Measurements from ENCODE around the gene GIMD1. TPM values are rescaled to one million over a fixed set of nuclear protein-coding genes. Genes with fewer than 3 reads are reported as not detected.
"Not testable (repeated sequence)": the region's sequence is repeated elsewhere in the genome, so short reads cannot be mapped to it uniquely, and the experiment has no call there.

The GIMD1 gene
- polyA plus RNA-seq (2013, experiment 1 of 2; ENCODE audit: insufficient read length), result not detected
- polyA plus RNA-seq (2013, experiment 2 of 2; ENCODE audit: insufficient read length), result not detected

GRCh38 chr4:106368678-106369077 lies at the start of gene GIMD1:
GIMD1 (minus strand) TSS chr4:106368778; CDS start chr4:106367435, 1,343 bp downstream.
- DNase-seq, result no peak

GRCh38 chr4:106414366-106414765 lies 45.8 kb upstream of the GIMD1 start:
- no peak for DNase-seq

- peak; percentile 28 for DNase-seq
These were observed 41.6 kb upstream of the GIMD1 start for GRCh38 chr4:106409901-106410889.

- DNase-seq, result not testable (repeated sequence)
These were observed 39.4 kb upstream of the GIMD1 start for GRCh38 chr4:106408004-106408403.

GRCh38 chr4:106401157-106401556 lies 32.6 kb upstream of the GIMD1 start:
- no peak for DNase-seq

GRCh38 chr4:106398898-106399297 lies 30.3 kb upstream of the GIMD1 start:
- DNase-seq, result not testable (repeated sequence)

- DNase-seq, result no peak
These were observed 27.0 kb upstream of the GIMD1 start for GRCh38 chr4:106395582-106395981.

- no peak for DNase-seq
These were observed 17.3 kb upstream of the GIMD1 start for GRCh38 chr4:106385853-106386393.

- DNase-seq, result no peak
These were observed 16.3 kb upstream of the GIMD1 start for GRCh38 chr4:106384878-106385277.

GRCh38 chr4:106380179-106380578 lies 11.6 kb upstream of the GIMD1 start:
- no peak for DNase-seq

- no peak for DNase-seq
These were observed 4.4 kb upstream of the GIMD1 start for GRCh38 chr4:106373026-106373425.

- no peak for DNase-seq
These were observed 2.6 kb upstream of the GIMD1 start for GRCh38 chr4:106371161-106371560.

- no peak for DNase-seq
These were observed 1.6 kb upstream of the GIMD1 start for GRCh38 chr4:106370214-106370613.

GRCh38 chr4:106369456-106370060 lies 980 bp upstream of the GIMD1 start:
- DNase-seq, result peak; percentile 80

GRCh38 chr4:106367072-106367471 lies 1.5 kb downstream of the GIMD1 start:
- DNase-seq, result peak; percentile 13

GRCh38 chr4:106366026-106366425 lies 2.6 kb downstream of the GIMD1 start:
- peak; percentile 80 for DNase-seq

GRCh38 chr4:106365613-106366012 lies 3.0 kb downstream of the GIMD1 start:
- peak; percentile 94 for DNase-seq

- no peak for DNase-seq
These were observed 4.3 kb downstream of the GIMD1 start for GRCh38 chr4:106364282-106364681.

- DNase-seq, result no peak
These were observed 6.3 kb downstream of the GIMD1 start for GRCh38 chr4:106362086-106362825.

- peak; percentile 88 for DNase-seq
These were observed 9.7 kb downstream of the GIMD1 start for GRCh38 chr4:106358899-106359298.

GRCh38 chr4:106355193-106355592 lies 13.4 kb downstream of the GIMD1 start:
- no peak for DNase-seq

- no peak for DNase-seq
These were observed 14.8 kb downstream of the GIMD1 start for GRCh38 chr4:106353786-106354185.

- DNase-seq, result no peak
These were observed 17.6 kb downstream of the GIMD1 start for GRCh38 chr4:106351016-106351415.
